H1 (cell line): ENCODE measurements around the gene CLCN5. TPM values are rescaled to one million over a fixed set of nuclear protein-coding genes. Genes with fewer than 3 reads are reported as not detected.

Experiments used
- CTCF ChIA-PET: fragments of 300-600 bp; sonication (Branson Sonifier 250); formaldehyde crosslinking; loops from one replicate; lab custom pipeline; 2021; ENCODE audit not compliant: partially characterized antibody; lab: Charles Lee
- POLR2A ChIA-PET: fragments of 300-600 bp; sonication (Branson Sonifier 250); formaldehyde crosslinking; loops from one replicate; lab custom pipeline; 2021; ENCODE audit warnings: inconsistent platforms; ENCODE audit not compliant: partially characterized antibody; lab: Charles Lee
- DNase-seq, 2 experiments: peaks; one replicate each; pipeline versions ENCODE4 v3.0.0 to v3.0.0-alpha.2; 2010 to 2022; ENCODE audit warnings: low spot score in 2 of 2, low read depth in 1 of 2, mixed read lengths in 1 of 2
- FAIRE-seq: peaks from 2 replicates; lab custom pipeline; 2011; peaks lifted over from hg19 to GRCh38; lab: Jason Lieb, UNC
- H2AFZ ChIP-seq: 2 replicates; pipeline ENCODE4 v1.8.1; 2012; ENCODE audit warnings: low read length, inconsistent platforms
- H2AK5ac ChIP-seq: 2 replicates; pipeline ENCODE4 v1.6.1; 2013; ENCODE audit warnings: low read depth, low read length
- H2BK120ac ChIP-seq: replicated peaks from 2 replicates; pipeline ENCODE3; 2013; ENCODE audit warnings: low read depth, low read length, inconsistent platforms
- H2BK12ac ChIP-seq: 2 replicates; pipeline ENCODE4 v1.6.1; 2013; ENCODE audit warnings: low read depth, low read length
- H2BK15ac ChIP-seq: 2 replicates; pipeline ENCODE4 v1.6.1; 2013; ENCODE audit warnings: low read length
- H2BK20ac ChIP-seq: 2 replicates; pipeline ENCODE4 v1.6.1; 2013; ENCODE audit warnings: low read length
- H2BK5ac ChIP-seq: 2 replicates; pipeline ENCODE4 v1.6.1; 2013; ENCODE audit warnings: low read depth, low read length
- H3K14ac ChIP-seq: 2 replicates; pipeline ENCODE4 v1.6.1; 2013; ENCODE audit warnings: inconsistent platforms; ENCODE audit not compliant: insufficient read length
- H3K18ac ChIP-seq: 2 replicates; pipeline ENCODE4 v1.6.1; 2013; ENCODE audit warnings: low read length; ENCODE audit errors: extremely low read depth
- H3K23ac ChIP-seq: 2 replicates; pipeline ENCODE4 v1.6.1; 2013; ENCODE audit warnings: inconsistent platforms; ENCODE audit not compliant: insufficient read length
- H3K23me2 ChIP-seq: 2 replicates; pipeline ENCODE4 v1.6.1; 2013; ENCODE audit warnings: low read depth, low read length
- H3K27ac ChIP-seq: 2 replicates; pipeline ENCODE4 v1.6.1; 2011; ENCODE audit warnings: low read depth, low read length, inconsistent platforms
- H3K27me3 ChIP-seq, 4 experiments: replicated peaks in 1 of 4; 1 replicate in 1 of 4; 2 replicates in 3 of 4; pipeline versions ENCODE4 v1.6.1 to v1.8.1; 2011 to 2013; ENCODE audit warnings: low read length in 3 of 4, mild to moderate bottlenecking in 3 of 4, inconsistent platforms in 2 of 4, mixed read lengths in 2 of 4, moderate library complexity in 1 of 4; ENCODE audit not compliant: control insufficient read depth in 3 of 4, insufficient read depth in 3 of 4; ENCODE audit errors: extremely low read depth in 1 of 4
- H3K36me3 ChIP-seq, 4 experiments: 2 replicates each; pipeline versions ENCODE4 v1.6.1 to v1.8.1; 2011 to 2013; ENCODE audit warnings: mild to moderate bottlenecking in 4 of 4, low read length in 3 of 4, moderate library complexity in 2 of 4, control low read depth in 1 of 4, inconsistent platforms in 1 of 4; ENCODE audit not compliant: insufficient read depth in 4 of 4, control insufficient read depth in 2 of 4
- H3K4ac ChIP-seq: replicated peaks from 2 replicates; pipeline ENCODE3; 2013; ENCODE audit warnings: low read length, low read depth, mixed read lengths, inconsistent platforms; ENCODE audit not compliant: insufficient read length
- H3K4me1 ChIP-seq, 4 experiments: replicated peaks in 1 of 4; 1 replicate in 1 of 4; 2 replicates in 3 of 4; pipeline versions ENCODE4 v1.6.1 to v1.8.1; 2011 to 2013; ENCODE audit warnings: low read length in 3 of 4, inconsistent platforms in 2 of 4, mixed read lengths in 1 of 4; ENCODE audit not compliant: insufficient read depth in 4 of 4, control insufficient read depth in 3 of 4
- H3K4me2 ChIP-seq, 2 experiments: 2 replicates each; pipeline versions ENCODE4 v1.6.1 to v1.8.1; 2011 to 2013; ENCODE audit warnings: low read depth in 2 of 2, low read length in 2 of 2, control low read depth in 1 of 2, inconsistent platforms in 1 of 2, mild to moderate bottlenecking in 1 of 2; ENCODE audit not compliant: insufficient read depth in 1 of 2
- H3K4me3 ChIP-seq, 4 experiments: fragments of 200-600, 300-600 bp in 1 of 4; sonication (generic), shearing (Covaris generic), sonication (Bioruptor Twin) in 1 of 4; 2 replicates each; pipeline versions ENCODE4 v1.5.1 to v1.8.1; 2011 to 2016; ENCODE audit warnings: low read length in 4 of 4, low read depth in 3 of 4, control low read depth in 2 of 4, inconsistent platforms in 2 of 4, mild to moderate bottlenecking in 2 of 4, mixed read lengths in 1 of 4, moderate library complexity in 1 of 4; ENCODE audit not compliant: insufficient read depth in 2 of 4; ENCODE audit errors: extremely low read depth in 1 of 4
- H3K56ac ChIP-seq: replicated peaks from 2 replicates; pipeline ENCODE3; 2013; ENCODE audit warnings: low read depth, mild to moderate bottlenecking, mixed read lengths, low read length, inconsistent platforms; ENCODE audit not compliant: insufficient read length
- H3K79me1 ChIP-seq: 2 replicates; pipeline ENCODE4 v1.6.1; 2013; ENCODE audit warnings: low read depth, low read length, control low read depth
- H3K79me2 ChIP-seq, 2 experiments: 2 replicates each; pipeline versions ENCODE4 v1.6.1 to v1.8.1; 2012 to 2013; ENCODE audit warnings: low read length in 2 of 2, mild to moderate bottlenecking in 2 of 2, inconsistent platforms in 1 of 2; ENCODE audit not compliant: insufficient read depth in 2 of 2, control insufficient read depth in 1 of 2
- H3K9ac ChIP-seq, 4 experiments: replicated peaks in 1 of 4; 1 replicate in 1 of 4; 2 replicates in 3 of 4; pipeline versions ENCODE4 v1.6.1 to v1.8.1; 2011 to 2013; ENCODE audit warnings: low read depth in 3 of 4, low read length in 3 of 4, control low read depth in 2 of 4, mild to moderate bottlenecking in 2 of 4, moderate library complexity in 2 of 4, inconsistent platforms in 1 of 4; ENCODE audit errors: extremely low read depth in 1 of 4
- H3K9me3 ChIP-seq, 2 experiments: 2 replicates each; pipeline versions ENCODE4 v1.6.1 to v1.8.1; 2012 to 2013; ENCODE audit warnings: mild to moderate bottlenecking in 2 of 2, moderate library complexity in 2 of 2, control low read depth in 1 of 2, inconsistent platforms in 1 of 2, low read depth in 1 of 2, low read length in 1 of 2, mixed read lengths in 1 of 2; ENCODE audit not compliant: insufficient read depth in 2 of 2
- H4K20me1 ChIP-seq, 2 experiments: replicated peaks in 1 of 2; 2 replicates each; pipeline versions ENCODE3 to v1.8.1; 2011 to 2013; ENCODE audit warnings: inconsistent platforms in 2 of 2, low read length in 2 of 2, mild to moderate bottlenecking in 1 of 2; ENCODE audit not compliant: insufficient read depth in 2 of 2, control insufficient read depth in 1 of 2
- H4K5ac ChIP-seq: 2 replicates; pipeline ENCODE4 v1.6.1; 2013; ENCODE audit warnings: low read length, low read depth, mixed read lengths, inconsistent platforms; ENCODE audit not compliant: insufficient read length
- H4K8ac ChIP-seq: 2 replicates; pipeline ENCODE4 v1.8.0; 2013; ENCODE audit warnings: mild to moderate bottlenecking, moderate library complexity, low read length, inconsistent platforms; ENCODE audit not compliant: insufficient read depth; ENCODE audit errors: extremely low read depth
- H4K91ac ChIP-seq: replicated peaks from 2 replicates; pipeline ENCODE3; 2013; ENCODE audit warnings: low read length, mixed read lengths, inconsistent platforms; ENCODE audit not compliant: insufficient read length
- BRCA1 ChIP-seq: IDR thresholded peaks from 2 replicates; pipeline ENCODE4 v1.6.1; 2012; ENCODE audit warnings: low read depth, low read length, improper control_type of control experiment
- CHD2 ChIP-seq: IDR thresholded peaks from 2 replicates; pipeline ENCODE4 v1.6.1; 2012; ENCODE audit warnings: low read length, improper control_type of control experiment
- EZH2 ChIP-seq: fragments of 200-600 bp; sonication (generic); IDR thresholded peaks from 2 replicates; pipeline ENCODE4 v1.7.1; 2012; ENCODE audit warnings: low read depth, mild to moderate bottlenecking, moderate library complexity, low read length, inconsistent platforms; ENCODE audit not compliant: severe bottlenecking
- JUN ChIP-seq: IDR thresholded peaks from 2 replicates; pipeline ENCODE4 v1.6.1; 2011; ENCODE audit warnings: low read depth, mild to moderate bottlenecking, improper control_type of control experiment, low read length
- KDM1A ChIP-seq: fragments of 200-600, 300-600 bp; sonication (generic); IDR thresholded peaks from 2 replicates; pipeline ENCODE4 v1.7.1; 2016; ENCODE audit warnings: mild to moderate bottlenecking, low read length, borderline replicate concordance
- POLR2AphosphoS5 ChIP-seq: IDR thresholded peaks from 2 replicates; pipeline ENCODE4 v1.6.1; 2011; ENCODE audit warnings: low read depth, low read length
- RAD21 ChIP-seq, 2 experiments: IDR thresholded peaks in 1 of 2; conservative IDR thresholded peaks in 1 of 2; 2 replicates each; pipeline ENCODE4 v1.6.1; 2011; ENCODE audit warnings: low read depth in 2 of 2, low read length in 2 of 2, improper control_type of control experiment in 1 of 2, inconsistent platforms in 1 of 2, mild to moderate bottlenecking in 1 of 2, moderate library complexity in 1 of 2
- RXRA ChIP-seq: IDR thresholded peaks from 2 replicates; pipeline ENCODE4 v1.6.1; 2011; ENCODE audit warnings: low read depth, mild to moderate bottlenecking, low read length, moderate library complexity; ENCODE audit not compliant: insufficient read depth
- SIRT6 ChIP-seq: IDR thresholded peaks from one replicate; pipeline ENCODE4 v1.7.1; 2012; ENCODE audit warnings: low read length, inconsistent platforms
- TAF1 ChIP-seq: IDR thresholded peaks from 2 replicates; pipeline ENCODE4 v1.6.1; 2011; ENCODE audit warnings: mild to moderate bottlenecking, low read depth, low read length
- TBP ChIP-seq: IDR thresholded peaks from 2 replicates; pipeline ENCODE4 v1.6.1; 2011; ENCODE audit warnings: low read depth, low read length, improper control_type of control experiment
- WGBS, 2 experiments: shearing (Covaris generic) in 1 of 2; methylation state at CpG; one replicate each; pipeline versions ENCODE4 v1.1.6 to v1.1.7; 2013 to 2015; ENCODE audit warnings: low lambda C conversion rate in 2 of 2, mixed read lengths in 2 of 2, inconsistent platforms in 1 of 2, low coverage in 1 of 2, missing lambda C conversion rate in 1 of 2; ENCODE audit not compliant: insufficient replicate concordance in 2 of 2, insufficient coverage in 1 of 2, insufficient read length in 1 of 2; ENCODE audit errors: extremely low coverage in 1 of 2, missing lambda C conversion rate in 1 of 2; 5-methylcytosine and 5-hydroxymethylcytosine counted together
- polyA plus RNA-seq, 7 experiments: library from polyadenylated mRNA; depleted of rRNA in 3 of 7; stranded (reverse) in 5 of 7; unstranded in 2 of 7; fragments of >200 nt in 5 of 7; fragments of 200-250 nt in 2 of 7; gene quantifications; 1 replicate in 5 of 7; 2 replicates in 1 of 7; 4 replicates in 1 of 7; pipeline versions ENCODE4 v1.2.1 to v1.2.3, GENCODE V29; 2011 to 2013; ENCODE audit warnings: missing spikeins in 2 of 7, mixed read lengths in 2 of 7
- total RNA-seq: library from RNA; stranded (reverse); fragmentation: NEBNext Ultra II Directional; extraction: Animal tissue kit (Norgen Biotek cat#: 25700); gene quantifications from 2 replicates; pipeline ENCODE4 v1.2.1, GENCODE V29; 2021

Gene CLCN5
- total and polyA plus RNA-seq, 2 of the 8 experiments (the other 6 are each of a cell fraction or from before 2014, with no cell fraction given), result 4.2 to 9.7 TPM

- H3K79me1 ChIP-seq, result no peaks in the 10 kb centered on the region
- ChIA-PET CTCF (no interaction called here), POLR2A (no interaction called here)
- H2AK5ac ChIP-seq, result no peak overlapping the region
- H3K23me2 ChIP-seq, result no peaks in the 10 kb centered on the region
- H4K8ac ChIP-seq, result no peak overlapping the region
- no peaks in the 10 kb centered on the region for H4K20me1 ChIP-seq
- no peaks in the 10 kb centered on the region for H3K36me3 ChIP-seq
- no peak overlapping the region for H2BK20ac ChIP-seq
- DNase-seq (no peak), FAIRE-seq (no peak)
- H3K79me2 ChIP-seq, result no peaks in the 10 kb centered on the region
- H2BK120ac ChIP-seq, result no peak overlapping the region
- H2BK15ac ChIP-seq, result no peak overlapping the region
- H4K91ac ChIP-seq, result no peak overlapping the region
- H3K18ac ChIP-seq, result no peak overlapping the region
- no peak overlapping the region for H3K4me3 ChIP-seq
- H3K27ac ChIP-seq, result no peak overlapping the region
- TF ChIP-seq RXRA (no peak), POLR2AphosphoS5 (no peak), SIRT6 (no peak), CHD2 (no peak), EZH2 (no peak), RAD21 (IDR thresholded peaks at IDR 0.05 in 1 of 2, conservative IDR thresholded peaks at IDR 0.05 in 1 of 2; ENCODE audit: low read depth in 2 of 2, low read length in 2 of 2) (no peak), TAF1 (no peak), TBP (no peak), BRCA1 (no peak), KDM1A (no peak), JUN (no peak)
- no peak overlapping the region for H3K14ac ChIP-seq
- no peaks in the 10 kb centered on the region for H3K4me1 ChIP-seq
- no peak overlapping the region for H3K9ac ChIP-seq
- no peak overlapping the region for H2AFZ ChIP-seq
- H4K5ac ChIP-seq, result no peak overlapping the region
- no peak overlapping the region for H2BK5ac ChIP-seq
- H3K4me2 ChIP-seq, result no peak overlapping the region
- no peaks in the 10 kb centered on the region for H3K27me3 ChIP-seq
- H2BK12ac ChIP-seq, result no peak overlapping the region
- 95% methylated on average over 4 of the region's 4 CpGs; no CpG with 5 or more reads in 1 of the 2 experiments for WGBS, 2 experiments
- H3K56ac ChIP-seq, result no peak overlapping the region
- no peaks in the 10 kb centered on the region for H3K9me3 ChIP-seq
- no peak overlapping the region for H3K23ac ChIP-seq
- no peak overlapping the region for H3K4ac ChIP-seq
These were observed 171.2 kb downstream of the CLCN5 start for GRCh38 chrX:50093625-50094024.
